MM.1S (cell line): ENCODE results near the gene ARHGAP45.

ENCODE experiments used
- EZH2phosphoT487 ChIP-seq: fragments of 300-600 bp; sonication (generic); IDR thresholded peaks from 2 replicates; pipeline ENCODE4 v1.6.1; 2018; ENCODE audit warnings: antibody characterized with exemption, low read length
- TF ChIP-seq, protein P1 (sequence below): fragments of 300-600 bp; sonication (generic); IDR thresholded peaks from 2 replicates; pipeline ENCODE4 v1.5.1; 2016; ENCODE audit warnings: antibody characterized with exemption, low read length, mixed read lengths

GRCh38 chr19:1082928-1083816, 16.2 kb downstream of the ARHGAP45 start:
- TF ChIP-seq, protein P1, sequence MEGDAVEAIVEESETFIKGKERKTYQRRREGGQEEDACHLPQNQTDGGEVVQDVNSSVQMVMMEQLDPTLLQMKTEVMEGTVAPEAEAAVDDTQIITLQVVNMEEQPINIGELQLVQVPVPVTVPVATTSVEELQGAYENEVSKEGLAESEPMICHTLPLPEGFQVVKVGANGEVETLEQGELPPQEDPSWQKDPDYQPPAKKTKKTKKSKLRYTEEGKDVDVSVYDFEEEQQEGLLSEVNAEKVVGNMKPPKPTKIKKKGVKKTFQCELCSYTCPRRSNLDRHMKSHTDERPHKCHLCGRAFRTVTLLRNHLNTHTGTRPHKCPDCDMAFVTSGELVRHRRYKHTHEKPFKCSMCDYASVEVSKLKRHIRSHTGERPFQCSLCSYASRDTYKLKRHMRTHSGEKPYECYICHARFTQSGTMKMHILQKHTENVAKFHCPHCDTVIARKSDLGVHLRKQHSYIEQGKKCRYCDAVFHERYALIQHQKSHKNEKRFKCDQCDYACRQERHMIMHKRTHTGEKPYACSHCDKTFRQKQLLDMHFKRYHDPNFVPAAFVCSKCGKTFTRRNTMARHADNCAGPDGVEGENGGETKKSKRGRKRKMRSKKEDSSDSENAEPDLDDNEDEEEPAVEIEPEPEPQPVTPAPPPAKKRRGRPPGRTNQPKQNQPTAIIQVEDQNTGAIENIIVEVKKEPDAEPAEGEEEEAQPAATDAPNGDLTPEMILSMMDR = no peak
- TF ChIP-seq EZH2phosphoT487 = no peak
